NCI-H748 (cell line): ENCODE results near the gene PLD5.
"Not testable (repeated sequence)": the region's sequence is repeated elsewhere in the genome, so short reads cannot be mapped to it uniquely, and the experiment has no call there.

ENCODE experiments used
- DNase-seq: peaks from one replicate; lab custom pipeline; 2025; ENCODE audit not compliant: unreplicated experiment; lab: John Stamatoyannopoulos, UW

The PLD5 gene

DNA sequence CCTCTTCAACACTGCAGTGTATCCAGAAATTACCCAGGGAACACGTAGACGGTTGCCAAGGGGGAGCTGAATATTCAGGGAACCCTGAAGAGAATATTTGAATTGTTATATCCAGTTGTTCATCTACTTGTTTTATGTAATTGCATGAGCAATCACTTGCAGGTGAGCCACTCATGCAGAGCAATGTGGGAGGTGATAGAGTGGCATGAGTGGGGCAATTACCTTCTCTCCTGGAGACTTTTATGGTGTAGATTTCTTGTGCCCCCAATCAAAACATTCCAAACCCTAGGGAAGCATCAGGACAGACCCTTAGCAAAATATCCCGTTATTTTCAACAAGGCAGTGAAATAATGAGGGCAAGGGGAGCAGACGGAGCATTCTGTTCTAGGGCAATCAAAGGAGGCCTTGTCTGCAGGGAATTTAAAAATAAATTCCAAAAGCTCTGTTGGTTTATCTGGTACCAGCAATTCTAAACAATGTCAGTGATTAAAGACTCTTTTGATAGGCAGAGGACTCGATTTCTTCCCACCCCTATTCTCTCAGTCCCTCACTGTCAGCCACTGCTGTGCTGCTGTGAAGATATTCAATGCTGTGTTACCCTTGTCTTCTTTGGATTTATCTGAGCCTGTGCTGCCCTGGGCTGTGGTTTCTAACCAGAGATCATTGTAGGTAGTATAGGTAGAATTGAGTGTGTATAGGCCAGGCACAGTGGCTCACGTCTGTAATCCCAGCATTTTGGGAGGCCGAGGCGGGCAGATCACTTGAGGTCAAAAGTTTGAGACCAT lies 345.4 kb downstream of the PLD5 start:
- DNase-seq, result peak; percentile 89

- DNase-seq, result no peak
Observed at GRCh38 chr1:242178436-242178835, 346.1 kb downstream of the PLD5 start.

DNA sequence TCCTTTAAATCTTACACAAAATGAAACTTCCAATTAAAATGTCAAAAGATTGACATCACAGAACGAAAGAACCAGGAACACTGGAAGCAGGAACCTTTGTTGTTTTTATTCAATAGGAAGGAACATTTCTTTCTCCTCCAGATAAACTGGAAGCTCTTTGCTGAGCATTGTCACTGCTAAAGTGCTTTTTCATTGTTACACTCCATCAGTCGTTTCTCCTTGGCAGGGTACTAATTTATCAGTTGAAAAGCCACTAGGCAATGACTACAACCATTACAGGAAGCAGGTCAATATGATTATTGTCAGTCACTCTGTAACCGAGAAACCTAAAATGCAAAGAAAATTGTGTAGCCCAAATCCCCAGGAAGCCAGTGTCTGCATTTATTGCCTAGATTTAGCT lies 362.4 kb downstream of the PLD5 start:
- peak; percentile 23 for DNase-seq

GRCh38 chr1:242147096-242147976 lies 377.2 kb downstream of the PLD5 start:
- DNase-seq, result no peak

GRCh38 chr1:242146652-242147051 lies 377.8 kb downstream of the PLD5 start:
- no peak for DNase-seq

DNA sequence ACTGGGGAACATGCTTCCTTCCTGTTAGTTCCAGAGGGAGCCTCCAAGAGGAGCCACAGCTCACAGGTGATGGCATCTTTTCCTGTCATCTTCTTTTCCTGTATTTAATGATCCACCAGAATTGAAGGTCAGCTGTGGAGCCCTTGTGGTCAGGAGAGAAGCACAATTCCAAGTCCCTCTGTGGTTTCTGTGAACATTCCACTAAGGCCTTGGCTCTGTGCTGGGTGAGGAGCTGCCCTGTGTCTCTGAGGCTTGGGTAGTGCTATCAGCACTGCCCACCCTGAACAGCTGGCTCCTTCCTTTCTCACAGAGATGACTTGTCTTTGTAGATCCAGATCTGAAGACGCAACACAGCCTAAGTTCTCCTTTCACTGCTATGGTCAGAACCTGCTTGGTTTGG lies 383.7 kb downstream of the PLD5 start:
- DNase-seq, result no peak

GRCh38 chr1:242139986-242140385 lies 384.5 kb downstream of the PLD5 start:
- no peak for DNase-seq

GRCh38 chr1:242139442-242139841 lies 385.1 kb downstream of the PLD5 start:
- no peak for DNase-seq

- no peak for DNase-seq
Observed at GRCh38 chr1:242133796-242134195, 390.7 kb downstream of the PLD5 start.

GRCh38 chr1:242133351-242133750 lies 391.1 kb downstream of the PLD5 start:
- DNase-seq, result no peak

GRCh38 chr1:242132121-242132817 lies 392.2 kb downstream of the PLD5 start:
- no peak for DNase-seq

- DNase-seq, result peak; percentile 75
Observed at GRCh38 chr1:242128951-242129502, 395.5 kb downstream of the PLD5 start.

DNA sequence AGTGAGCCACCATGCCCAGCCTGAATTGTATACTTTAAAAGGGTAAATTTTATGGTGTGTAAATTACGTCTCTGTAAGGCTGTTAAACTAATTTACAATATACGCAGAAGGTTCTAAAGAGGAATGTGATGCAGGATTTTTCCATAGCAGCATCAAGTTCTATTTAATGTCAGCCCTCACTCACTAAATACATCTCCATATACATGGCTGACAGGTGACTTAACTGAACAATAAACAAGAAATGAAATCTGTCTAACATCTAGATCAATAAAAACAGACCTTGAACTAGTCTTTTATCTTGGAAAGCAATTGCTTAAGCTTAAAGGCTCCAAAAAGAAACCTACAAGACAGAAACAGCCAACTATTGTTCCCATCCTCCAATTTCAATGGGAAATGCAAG lies 404.1 kb downstream of the PLD5 start:
- peak; percentile 3 for DNase-seq

GRCh38 chr1:242100921-242101320 lies 423.6 kb downstream of the PLD5 start:
- no peak for DNase-seq

GRCh38 chr1:242097283-242097682 lies 427.2 kb downstream of the PLD5 start:
- DNase-seq, result not testable (repeated sequence)

DNA sequence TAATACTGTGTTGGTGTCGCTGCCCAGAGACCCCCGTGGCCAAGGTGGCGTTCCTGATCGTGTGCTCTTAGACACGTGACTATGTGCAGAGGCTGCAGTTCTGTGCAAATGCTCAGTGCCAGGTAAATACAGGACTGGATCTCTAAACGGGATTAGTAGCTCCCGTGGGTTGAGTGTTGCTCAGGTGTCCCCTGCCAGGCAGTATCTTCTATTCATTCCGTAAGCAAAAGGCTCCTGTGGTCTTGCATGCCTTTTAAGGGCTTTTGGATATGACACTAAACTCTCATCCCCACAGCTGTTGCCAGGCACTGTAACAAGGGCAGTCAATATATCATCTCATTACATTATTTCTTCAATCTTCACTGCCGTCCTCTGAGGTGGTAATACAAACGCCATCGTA lies 431.4 kb downstream of the PLD5 start:
- DNase-seq, result no peak

- no peak for DNase-seq
Observed at GRCh38 chr1:242089911-242090310, 434.6 kb downstream of the PLD5 start.

GRCh38 chr1:242088875-242089274 lies 435.6 kb downstream of the PLD5 start:
- no peak for DNase-seq

DNA sequence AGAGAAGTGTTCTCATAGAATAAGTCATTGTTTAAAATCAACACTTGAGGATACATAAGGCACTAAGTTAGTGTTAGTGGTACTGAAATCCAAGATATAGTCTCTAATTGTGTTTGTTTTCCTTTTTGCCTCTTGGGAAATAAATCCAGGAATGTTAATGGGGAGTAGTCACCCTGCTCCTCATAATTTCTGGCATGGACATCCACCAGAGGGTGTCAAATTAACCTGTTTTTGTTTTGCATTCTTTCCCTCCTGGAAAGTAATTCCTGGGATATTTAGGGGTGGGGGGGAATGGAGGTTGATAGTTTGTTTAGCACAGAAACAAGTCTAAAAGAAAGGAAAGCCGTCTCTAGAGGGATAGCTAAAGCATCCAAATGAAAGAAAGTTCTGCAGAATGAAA lies 437.8 kb downstream of the PLD5 start:
- no peak for DNase-seq

- DNase-seq, result no peak
Observed at GRCh38 chr1:242086093-242086492, 438.4 kb downstream of the PLD5 start.

DNA sequence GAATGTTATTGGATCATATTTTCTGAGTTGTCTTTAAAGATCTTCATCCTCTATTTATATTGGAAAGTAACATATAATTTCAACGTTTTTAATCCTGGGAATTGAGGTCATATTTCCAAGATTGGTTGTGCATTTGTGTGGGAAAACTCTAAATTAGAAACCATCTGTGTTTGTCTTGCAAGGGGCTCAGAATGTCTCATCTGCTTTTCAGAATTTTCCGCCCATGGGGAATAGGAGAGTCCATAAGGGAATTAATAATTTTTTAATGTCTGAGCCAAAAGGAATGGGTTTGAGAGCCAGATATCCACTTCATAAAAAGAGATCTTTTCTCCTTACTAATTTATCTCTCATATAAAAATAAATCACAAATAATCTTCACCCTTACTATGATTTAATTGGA lies 440.8 kb downstream of the PLD5 start:
- no peak for DNase-seq
